Fibroblast of lung (primary cell): Measurements from ENCODE around the gene AMOTL1. TPM values are rescaled to one million over a fixed set of nuclear protein-coding genes. Genes with fewer than 3 reads are reported as not detected.

Experiments
- DNase-seq, 2 donors: peaks; one replicate each; pipeline versions ENCODE4 v3.0.0 to v3.0.0-alpha.2; 2010; ENCODE audit warnings: low read depth in 2 of 2
- H2AFZ ChIP-seq: 2 replicates; pipeline ENCODE4 v1.5.1; 2012; ENCODE audit warnings: low read length, control low read depth, inconsistent platforms
- H3K27ac ChIP-seq: 2 replicates; pipeline ENCODE4 v1.5.1; 2011; ENCODE audit warnings: low read length, control low read depth; ENCODE audit not compliant: insufficient read depth
- H3K27me3 ChIP-seq: 2 replicates; pipeline ENCODE4 v1.5.1; 2011; ENCODE audit warnings: mild to moderate bottlenecking, low read length; ENCODE audit not compliant: control insufficient read depth, insufficient read depth
- H3K36me3 ChIP-seq: 2 replicates; pipeline ENCODE4 v1.5.1; 2011; ENCODE audit warnings: low read length; ENCODE audit not compliant: control insufficient read depth, insufficient read depth
- H3K4me1 ChIP-seq: 2 replicates; pipeline ENCODE4 v1.5.1; 2011; ENCODE audit warnings: low read length; ENCODE audit not compliant: control insufficient read depth, insufficient read depth; ENCODE audit errors: extremely low read depth
- H3K4me2 ChIP-seq: 2 replicates; pipeline ENCODE4 v1.5.1; 2011; ENCODE audit warnings: low read length, control low read depth; ENCODE audit not compliant: insufficient read depth; ENCODE audit errors: extremely low read depth
- H3K4me3 ChIP-seq, 4 experiments: fragments of 200-600 bp in 1 of 4; sonication (generic) in 1 of 4; replicated peaks in 1 of 4; 2 replicates each; pipeline ENCODE4 v1.5.1; 2011 to 2016; ENCODE audit warnings: low read length in 4 of 4, low read depth in 3 of 4, mild to moderate bottlenecking in 3 of 4, control low read depth in 2 of 4, inconsistent platforms in 1 of 4, mixed read lengths in 1 of 4; ENCODE audit not compliant: insufficient read depth in 1 of 4; ENCODE audit errors: control extremely low read depth in 1 of 4
- H3K79me2 ChIP-seq: 2 replicates; pipeline ENCODE4 v1.5.1; 2012; ENCODE audit warnings: mild to moderate bottlenecking, low read length, inconsistent platforms; ENCODE audit not compliant: control insufficient read depth, insufficient read depth
- H3K9ac ChIP-seq: 2 replicates; pipeline ENCODE4 v1.5.1; 2011; ENCODE audit warnings: mild to moderate bottlenecking, low read length, control low read depth; ENCODE audit not compliant: insufficient read depth
- H3K9me3 ChIP-seq: 2 replicates; pipeline ENCODE4 v1.5.1; 2012; ENCODE audit warnings: low read depth, low read length; ENCODE audit not compliant: control insufficient read depth, insufficient read depth
- H4K20me1 ChIP-seq: 2 replicates; pipeline ENCODE4 v1.5.1; 2011; ENCODE audit warnings: low read length; ENCODE audit not compliant: control insufficient read depth, insufficient read depth; ENCODE audit errors: extremely low read depth
- CTCF ChIP-seq, 2 donors: IDR thresholded peaks in 1 of 2; conservative IDR thresholded peaks in 1 of 2; 1 replicate in 1 of 2; 2 replicates in 1 of 2; pipeline ENCODE4 v1.5.1; 2011 to 2012; ENCODE audit warnings: low read length in 2 of 2, control low read depth in 1 of 2, inconsistent platforms in 1 of 2, low read depth in 1 of 2, mild to moderate bottlenecking in 1 of 2
- EZH2 ChIP-seq: IDR thresholded peaks from 2 replicates; pipeline ENCODE4 v1.5.1; 2012; ENCODE audit warnings: low read length, control low read depth, mild to moderate bottlenecking; ENCODE audit errors: missing control alignments
- polyA plus RNA-seq, 2 donors: library from polyadenylated mRNA; depleted of rRNA in 1 of 2; stranded (reverse) in 1 of 2; unstranded in 1 of 2; fragments of >200 nt; gene quantifications; 2 replicates each; pipeline ENCODE4 v1.2.1, GENCODE V29; 2011 to 2012; ENCODE audit warnings: missing spikeins in 1 of 2
- total RNA-seq: library from RNA; depleted of rRNA; stranded (reverse); fragments of >200 nt; gene quantifications from 2 replicates; pipeline ENCODE4 v1.2.1, GENCODE V29; 2014

Gene AMOTL1
- total and polyA plus RNA-seq, 2 donors (not counting 1 experiment from before 2014, with no cell fraction given): 38.0 to 63.7 TPM

GRCh38 chr11:94857337-94857736, 89.2 kb downstream of the AMOTL1 start:
- Histone ChIP-seq H3K27me3 (no peaks in the 10 kb centered on the region), H3K4me2 (no peak overlapping the region), H2AFZ (no peak overlapping the region), H4K20me1 (no peaks in the 10 kb centered on the region), H3K9ac (no peak overlapping the region), H3K79me2 (no peaks in the 10 kb centered on the region), H3K4me3 (no peak overlapping the region), H3K27ac (no peak overlapping the region), H3K36me3 (peaks cover 15% of the 10 kb centered on the region), H3K9me3 (no peaks in the 10 kb centered on the region), H3K4me1 (no peaks in the 10 kb centered on the region)
- TF ChIP-seq EZH2: no peak
- no peak for TF ChIP-seq CTCF (conservative IDR thresholded peaks at IDR 0.05 in 1 of 2, IDR thresholded peaks at IDR 0.05 in 1 of 2; ENCODE audit: low read depth in 1 of 2, low read length in 2 of 2)
- DNase-seq: no peak

DNA sequence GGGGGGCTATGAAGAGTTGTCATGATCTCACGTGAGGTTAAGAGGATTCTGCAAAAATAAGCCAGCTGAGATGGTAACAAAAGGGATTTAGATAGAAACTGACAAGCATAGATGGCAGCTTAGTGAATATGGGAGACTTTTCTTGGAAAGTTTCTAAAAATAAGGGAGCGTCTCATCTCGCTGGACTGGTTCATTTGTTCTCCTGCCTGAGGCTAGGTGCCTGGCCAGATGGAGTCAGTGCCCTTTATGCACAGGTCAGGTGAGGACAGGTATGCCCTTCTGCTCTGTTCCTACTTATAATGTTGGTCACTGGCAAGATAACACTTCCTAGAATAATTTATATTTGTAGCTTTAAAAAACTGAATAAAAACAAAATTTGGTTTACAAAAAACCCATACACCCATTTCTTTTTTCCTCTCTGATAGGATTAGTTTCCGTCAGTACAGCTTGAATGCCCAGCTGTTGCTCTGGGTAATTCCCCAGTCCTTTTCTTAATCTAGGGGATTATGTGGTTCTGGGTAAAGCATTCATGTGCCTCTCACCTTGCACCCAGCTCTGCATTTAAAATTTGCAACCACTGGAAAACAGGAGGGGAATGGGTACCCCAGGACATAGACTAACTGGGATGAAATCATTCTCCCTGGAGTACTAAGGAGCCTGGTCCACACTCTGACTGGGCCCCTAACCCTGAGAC, 90.0 kb downstream of the AMOTL1 start:
- H3K36me3 ChIP-seq: peaks cover 15% of the 10 kb centered on the region
- H4K20me1 ChIP-seq: no peaks in the 10 kb centered on the region
- TF ChIP-seq CTCF (conservative IDR thresholded peaks at IDR 0.05 in 1 of 2, IDR thresholded peaks at IDR 0.05 in 1 of 2; ENCODE audit: low read depth in 1 of 2, low read length in 2 of 2) (no peak), EZH2 (no peak)
- no peaks in the 10 kb centered on the region for H3K4me1 ChIP-seq
- no peak overlapping the region for H3K9ac ChIP-seq
- H3K9me3 ChIP-seq: no peaks in the 10 kb centered on the region
- H2AFZ ChIP-seq: no peak overlapping the region
- no peak overlapping the region for H3K4me2 ChIP-seq
- no peaks in the 10 kb centered on the region for H3K27me3 ChIP-seq
- DNase-seq: no peak
- no peak overlapping the region for H3K27ac ChIP-seq
- H3K79me2 ChIP-seq: no peaks in the 10 kb centered on the region
- H3K4me3 ChIP-seq: no peak overlapping the region

DNA sequence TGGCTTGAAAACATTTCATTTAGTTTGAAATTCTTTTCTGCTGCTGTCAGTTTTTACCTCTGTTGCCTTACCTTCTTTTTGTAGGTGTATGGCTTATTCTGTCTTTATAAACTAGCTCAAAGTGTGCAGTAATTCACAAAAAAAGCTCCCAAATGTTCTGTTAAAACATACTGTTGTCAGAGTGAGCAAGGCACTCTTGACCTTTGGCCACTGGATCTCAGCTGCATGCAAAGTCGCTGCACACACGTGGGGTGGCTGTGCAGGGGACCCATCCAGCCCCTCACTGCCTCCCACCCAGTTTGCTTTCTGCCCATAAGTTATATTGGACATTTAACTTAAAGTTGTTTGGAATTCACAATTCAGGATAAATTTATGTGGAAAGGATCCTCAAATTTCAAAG, 92.2 kb downstream of the AMOTL1 start:
- no peak overlapping the region for H3K4me2 ChIP-seq
- no peak overlapping the region for H3K4me3 ChIP-seq
- peaks cover 15% of the 10 kb centered on the region for H3K36me3 ChIP-seq
- H4K20me1 ChIP-seq: no peaks in the 10 kb centered on the region
- no peaks in the 10 kb centered on the region for H3K79me2 ChIP-seq
- no peaks in the 10 kb centered on the region for H3K27me3 ChIP-seq
- no peaks in the 10 kb centered on the region for H3K9me3 ChIP-seq
- no peak for TF ChIP-seq EZH2
- TF ChIP-seq CTCF (conservative IDR thresholded peaks at IDR 0.05 in 1 of 2, IDR thresholded peaks at IDR 0.05 in 1 of 2; ENCODE audit: low read depth in 1 of 2, low read length in 2 of 2): no peak
- no peak for DNase-seq
- H3K4me1 ChIP-seq: no peaks in the 10 kb centered on the region
- no peak overlapping the region for H3K9ac ChIP-seq
- H2AFZ ChIP-seq: no peak overlapping the region
- H3K27ac ChIP-seq: no peak overlapping the region
